Ascending aorta (tissue), 2 donors: ENCODE measurements around the gene MCF2. TPM values are rescaled to one million over a fixed set of nuclear protein-coding genes. Genes with fewer than 3 reads are reported as not detected.
A peak's percentile ranks its signal among the peaks of the same experiment; 100 is the strongest.

Source experiments
- DNase-seq, 2 donors: peaks; one replicate each; pipeline ENCODE4 v3.0.0-alpha.2; 2019; ENCODE audit warnings: low spot score in 2 of 2
- H3K27ac ChIP-seq, 2 donors: fragments of 200-600 bp; sonication (generic); one replicate each; pipeline ENCODE4 v1.5.1; 2016 to 2017; ENCODE audit warnings: mild to moderate bottlenecking in 1 of 2
- H3K27me3 ChIP-seq: fragments of 200-600 bp; sonication (generic); one replicate; pipeline ENCODE4 v1.5.1; 2017
- H3K36me3 ChIP-seq, 2 donors: fragments of 200-600 bp; sonication (generic); one replicate each; pipeline ENCODE4 v1.5.1; 2016
- H3K4me1 ChIP-seq, 2 donors: fragments of 200-600 bp; sonication (generic); one replicate each; pipeline ENCODE4 v1.5.1; 2016 to 2017; ENCODE audit warnings: mild to moderate bottlenecking in 1 of 2
- H3K4me3 ChIP-seq, 2 donors: fragments of 200-600 bp; sonication (generic); one replicate each; pipeline ENCODE4 v1.5.1; 2016 to 2017; ENCODE audit warnings: mild to moderate bottlenecking in 1 of 2
- H3K9me3 ChIP-seq, 2 donors: fragments of 200-600 bp; sonication (generic); one replicate each; pipeline ENCODE4 v1.5.1; 2016
- CTCF ChIP-seq, 3 experiments: fragments of 200-600 bp in 2 of 3; fragments of 450-650 bp in 1 of 3; sonication (generic) in 2 of 3; IDR thresholded peaks; one replicate each; pipeline ENCODE4 v1.5.1; 2016 to 2019; ENCODE audit warnings: antibody characterized with exemption in 3 of 3, mild to moderate bottlenecking in 1 of 3, moderate library complexity in 1 of 3
- intact Hi-C: fragments of 100-400 bp; cut with DNase I; formaldehyde crosslinking; loops from one replicate; pipeline ENCODE4 v1.15.1; 2023
- total RNA-seq: library from RNA; depleted of rRNA; stranded (reverse); fragments of >200 nt; gene quantifications from one replicate; pipeline ENCODE4 v1.1.0, GENCODE V29; 2016

Gene MCF2
- total RNA-seq, 1 donor from 2014 or later = not detected

- Histone ChIP-seq H3K4me3 (no peak overlapping the region), H3K36me3 (no peaks in the 10 kb centered on the region), H3K27ac (no peak overlapping the region), H3K27me3 (no peaks in the 10 kb centered on the region), H3K9me3 (no peaks in the 10 kb centered on the region), H3K4me1 (no peaks in the 10 kb centered on the region)
- intact Hi-C loops = no loop called here
- DNase-seq = no peak
- no peak for TF ChIP-seq CTCF (IDR thresholded peaks at IDR 0.05)
These were observed 27.6 kb downstream of the MCF2 start for GRCh38 chrX:139680356-139680755.

- Histone ChIP-seq H3K27ac (no peak overlapping the region), H3K36me3 (no peaks in the 10 kb centered on the region), H3K27me3 (no peaks in the 10 kb centered on the region), H3K9me3 (no peaks in the 10 kb centered on the region), H3K4me3 (no peak overlapping the region), H3K4me1 (no peaks in the 10 kb centered on the region)
- TF ChIP-seq CTCF (IDR thresholded peaks at IDR 0.05) = no peak
- no peak for DNase-seq
- intact Hi-C loops = no loop called here
These were observed 60.4 kb downstream of the MCF2 start for GRCh38 chrX:139647597-139647996.

GRCh38 chrX:139642241-139642927, 65.6 kb downstream of the MCF2 start:
- H3K27ac ChIP-seq = no peak overlapping the region

GRCh38 chrX:139640259-139640658, 67.7 kb downstream of the MCF2 start:
- intact Hi-C loops = no loop called here
- H3K9me3 ChIP-seq = no peaks in the 10 kb centered on the region
- H3K4me1 ChIP-seq = no peaks in the 10 kb centered on the region
- no peak overlapping the region for H3K4me3 ChIP-seq
- H3K36me3 ChIP-seq = no peaks in the 10 kb centered on the region
- no peak overlapping the region for H3K27ac ChIP-seq
- no peaks in the 10 kb centered on the region for H3K27me3 ChIP-seq
- DNase-seq = no peak
- TF ChIP-seq CTCF (IDR thresholded peaks at IDR 0.05) = no peak

More at GRCh38 chrX:139642241-139642927, 65.6 kb downstream of the MCF2 start:
- no peak for DNase-seq
- Histone ChIP-seq H3K4me3 (peak overlapping the region in 1 of 2 donors; percentile 55), H3K27me3 (no peaks in the 10 kb centered on the region), H3K4me1 (no peaks in the 10 kb centered on the region), H3K36me3 (no peaks in the 10 kb centered on the region), H3K9me3 (no peaks in the 10 kb centered on the region)
- intact Hi-C loops = no loop called here
- TF ChIP-seq CTCF (IDR thresholded peaks at IDR 0.05) = no peak

- no peaks in the 10 kb centered on the region for H3K9me3 ChIP-seq
- H3K27me3 ChIP-seq = no peaks in the 10 kb centered on the region
- intact Hi-C loops = no loop called here
- no peaks in the 10 kb centered on the region for H3K36me3 ChIP-seq
- TF ChIP-seq CTCF (IDR thresholded peaks at IDR 0.05) = no peak
- no peaks in the 10 kb centered on the region for H3K4me1 ChIP-seq
- no peak for DNase-seq
- H3K27ac ChIP-seq = no peak overlapping the region
- peak overlapping the region in 1 of 2 donors; percentile 26 for H3K4me3 ChIP-seq
These were observed 68.7 kb downstream of the MCF2 start for GRCh38 chrX:139639253-139639652.

- DNase-seq = no peak
- intact Hi-C loops = no loop called here
These were observed 107.9 kb downstream of the MCF2 start for GRCh38 chrX:139600105-139600504.

More at GRCh38 chrX:139600105-139600504, 107.9 kb downstream of the MCF2 start:
- Histone ChIP-seq H3K27ac (no peak overlapping the region), H3K4me1 (no peaks in the 10 kb centered on the region), H3K36me3 (no peaks in the 10 kb centered on the region), H3K27me3 (no peaks in the 10 kb centered on the region), H3K4me3 (no peak overlapping the region), H3K9me3 (no peaks in the 10 kb centered on the region)
- TF ChIP-seq CTCF (IDR thresholded peaks at IDR 0.05) = no peak
